Stomach (tissue), 4 donors: Measurements from ENCODE around the gene GNPNAT1.

Experiments used
- EP300 ChIP-seq: sonication (generic); formaldehyde crosslinking; IDR thresholded peaks from one replicate; pipeline ENCODE4 v1.6.1; 2017; ENCODE audit warnings: antibody characterized with exemption
- POLR2A ChIP-seq, 4 donors: fragments of 450-650 bp; IDR thresholded peaks; one replicate each; pipeline ENCODE4 v1.6.1; 2016; ENCODE audit warnings: antibody characterized with exemption in 4 of 4, control low read depth in 2 of 4, mild to moderate bottlenecking in 1 of 4, moderate library complexity in 1 of 4
- TF ChIP-seq, protein P1 (sequence below), 7 experiments: fragments of 450-650 bp in 4 of 7; fragments of 200-600 bp in 3 of 7; sonication (generic) in 3 of 7; IDR thresholded peaks; one replicate each; pipeline ENCODE4 v1.5.1; 2016 to 2019; ENCODE audit warnings: antibody characterized with exemption in 7 of 7, control low read depth in 2 of 7, mild to moderate bottlenecking in 1 of 7

DNA sequence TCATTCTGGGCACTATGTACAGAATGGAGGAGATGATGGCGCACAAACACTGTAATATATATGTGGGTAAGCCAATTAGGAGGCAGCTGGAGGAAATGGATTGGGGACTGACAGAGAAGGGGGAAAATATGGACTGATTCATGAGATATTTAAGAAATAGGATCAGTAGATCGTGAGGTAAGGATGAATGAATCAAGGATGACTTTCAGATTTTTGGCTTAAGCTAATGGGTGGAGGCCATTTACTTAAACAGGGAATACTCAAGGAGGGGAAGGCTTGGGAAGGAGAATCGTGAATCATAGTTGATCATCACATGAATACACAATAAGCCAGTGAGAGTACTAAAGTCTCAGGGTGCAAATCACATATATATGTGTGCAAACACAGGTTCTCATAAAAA is 11.2 kb upstream of the GNPNAT1 start:
- TF ChIP-seq, protein P1, sequence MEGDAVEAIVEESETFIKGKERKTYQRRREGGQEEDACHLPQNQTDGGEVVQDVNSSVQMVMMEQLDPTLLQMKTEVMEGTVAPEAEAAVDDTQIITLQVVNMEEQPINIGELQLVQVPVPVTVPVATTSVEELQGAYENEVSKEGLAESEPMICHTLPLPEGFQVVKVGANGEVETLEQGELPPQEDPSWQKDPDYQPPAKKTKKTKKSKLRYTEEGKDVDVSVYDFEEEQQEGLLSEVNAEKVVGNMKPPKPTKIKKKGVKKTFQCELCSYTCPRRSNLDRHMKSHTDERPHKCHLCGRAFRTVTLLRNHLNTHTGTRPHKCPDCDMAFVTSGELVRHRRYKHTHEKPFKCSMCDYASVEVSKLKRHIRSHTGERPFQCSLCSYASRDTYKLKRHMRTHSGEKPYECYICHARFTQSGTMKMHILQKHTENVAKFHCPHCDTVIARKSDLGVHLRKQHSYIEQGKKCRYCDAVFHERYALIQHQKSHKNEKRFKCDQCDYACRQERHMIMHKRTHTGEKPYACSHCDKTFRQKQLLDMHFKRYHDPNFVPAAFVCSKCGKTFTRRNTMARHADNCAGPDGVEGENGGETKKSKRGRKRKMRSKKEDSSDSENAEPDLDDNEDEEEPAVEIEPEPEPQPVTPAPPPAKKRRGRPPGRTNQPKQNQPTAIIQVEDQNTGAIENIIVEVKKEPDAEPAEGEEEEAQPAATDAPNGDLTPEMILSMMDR (IDR thresholded peaks at IDR 0.05), result no peak
- TF ChIP-seq POLR2A (IDR thresholded peaks at IDR 0.05) (no peak), EP300 (no peak)
